MCF 10A (cell line): ENCODE results near the gene FAM219A. TPM values are rescaled to one million over a fixed set of nuclear protein-coding genes. Genes with fewer than 3 reads are reported as not detected.

Source experiments
- BruUV-seq: library from RNA; stranded (reverse); fragments of 400-500 nt; replicated peaks from 2 replicates; lab custom pipeline; 2021; lab: Mats Ljungman, UMichigan
- CTCF ChIA-PET: fragments of 300-600 bp; sonication (Branson Sonifier 250); formaldehyde crosslinking; extraction: SDS; loops from one replicate; lab custom pipeline; 2021; ENCODE audit warnings: antibody characterized with exemption, inconsistent platforms; lab: Yijun Ruan, JAX
- POLR2A ChIA-PET: fragments of 300-600, 350-650 bp; sonication (Branson Sonifier 250); formaldehyde crosslinking; extraction: SDS; loops from one replicate; lab custom pipeline; 2020; ENCODE audit warnings: antibody characterized with exemption, inconsistent platforms; lab: Yijun Ruan, JAX
- DNase-seq: peaks from one replicate; pipeline ENCODE4 v3.0.0-alpha.2; 2018; ENCODE audit not compliant: unreplicated experiment
- H3K27ac Mint-ChIP-seq: one replicate; pipeline ENCODE4 v1.8.0; 2022; ENCODE audit warnings: mild to moderate bottlenecking, low read depth, mixed read lengths; ENCODE audit not compliant: unreplicated experiment
- H3K27me3 Mint-ChIP-seq: one replicate; pipeline ENCODE4 v1.8.0; 2022; ENCODE audit warnings: mixed read lengths; ENCODE audit not compliant: insufficient read depth, unreplicated experiment
- H3K36me3 Mint-ChIP-seq: one replicate; pipeline ENCODE4 v1.8.0; 2022; ENCODE audit warnings: mild to moderate bottlenecking, moderate library complexity, mixed read lengths; ENCODE audit not compliant: insufficient read depth, unreplicated experiment
- H3K4me1 Mint-ChIP-seq: one replicate; pipeline ENCODE4 v1.8.0; 2022; ENCODE audit warnings: mixed read lengths; ENCODE audit not compliant: insufficient read depth, unreplicated experiment
- H3K4me3 Mint-ChIP-seq: one replicate; pipeline ENCODE4 v1.8.0; 2022; ENCODE audit warnings: mild to moderate bottlenecking, moderate library complexity, mixed read lengths; ENCODE audit not compliant: unreplicated experiment
- H3K9me3 Mint-ChIP-seq: one replicate; pipeline ENCODE4 v1.8.0; 2022; ENCODE audit warnings: mixed read lengths; ENCODE audit not compliant: unreplicated experiment
- intact Hi-C: fragments of 100-400 bp; cut with micrococcal nuclease; formaldehyde crosslinking; loops from 2 replicates; pipeline ENCODE4 v1.14.1; 2022
- total RNA-seq: library from RNA; stranded (reverse); gene quantifications from 2 replicates; pipeline ENCODE4 v1.2.3, GENCODE V29; 2022
- TF ChIP-seq, protein P1 (sequence below): fragments of 200-600 bp; IDR thresholded peaks from one replicate; pipeline ENCODE4 v1.8.0; 2022; ENCODE audit warnings: antibody characterized with exemption, mild to moderate bottlenecking; ENCODE audit not compliant: unreplicated experiment

Gene FAM219A
- total RNA-seq, 1 experiment from 2014 or later: 19.3 TPM

DNA sequence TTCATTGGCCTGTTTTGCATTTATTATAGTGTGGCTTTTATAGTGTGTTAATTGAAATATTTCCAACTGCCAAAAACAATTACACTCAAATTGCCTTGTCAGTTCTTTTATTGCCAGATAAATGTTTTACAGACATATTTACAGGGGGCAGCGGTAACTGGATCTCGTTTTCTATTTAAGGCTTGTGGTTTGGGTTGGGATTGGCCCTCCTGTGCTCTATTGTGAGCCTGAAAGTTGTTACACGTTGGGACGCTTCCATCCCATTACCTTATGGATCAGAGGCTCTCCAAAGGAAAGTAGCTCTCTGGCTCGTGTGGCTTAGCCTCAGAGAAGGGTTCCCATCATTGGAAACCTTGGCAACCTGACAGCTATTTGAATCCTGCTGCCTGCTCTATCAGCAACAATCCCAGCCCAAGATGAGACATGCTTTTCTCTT, 21.1 kb upstream of the FAM219A start:
- TF ChIP-seq, protein P1, sequence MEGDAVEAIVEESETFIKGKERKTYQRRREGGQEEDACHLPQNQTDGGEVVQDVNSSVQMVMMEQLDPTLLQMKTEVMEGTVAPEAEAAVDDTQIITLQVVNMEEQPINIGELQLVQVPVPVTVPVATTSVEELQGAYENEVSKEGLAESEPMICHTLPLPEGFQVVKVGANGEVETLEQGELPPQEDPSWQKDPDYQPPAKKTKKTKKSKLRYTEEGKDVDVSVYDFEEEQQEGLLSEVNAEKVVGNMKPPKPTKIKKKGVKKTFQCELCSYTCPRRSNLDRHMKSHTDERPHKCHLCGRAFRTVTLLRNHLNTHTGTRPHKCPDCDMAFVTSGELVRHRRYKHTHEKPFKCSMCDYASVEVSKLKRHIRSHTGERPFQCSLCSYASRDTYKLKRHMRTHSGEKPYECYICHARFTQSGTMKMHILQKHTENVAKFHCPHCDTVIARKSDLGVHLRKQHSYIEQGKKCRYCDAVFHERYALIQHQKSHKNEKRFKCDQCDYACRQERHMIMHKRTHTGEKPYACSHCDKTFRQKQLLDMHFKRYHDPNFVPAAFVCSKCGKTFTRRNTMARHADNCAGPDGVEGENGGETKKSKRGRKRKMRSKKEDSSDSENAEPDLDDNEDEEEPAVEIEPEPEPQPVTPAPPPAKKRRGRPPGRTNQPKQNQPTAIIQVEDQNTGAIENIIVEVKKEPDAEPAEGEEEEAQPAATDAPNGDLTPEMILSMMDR: no peak
- intact Hi-C loops: no loop called here
- Mint-ChIP-seq H3K4me3 (no peak overlapping the region), H3K27me3 (peaks cover 52% of the 10 kb centered on the region), H3K27ac (no peak overlapping the region), H3K36me3 (no peaks in the 10 kb centered on the region), H3K9me3 (no peaks in the 10 kb centered on the region), H3K4me1 (no peaks in the 10 kb centered on the region)
- BruUV-seq: no TSS peak
- DNase-seq: no peak
- ChIA-PET CTCF (interaction anchor here (0.7 to 0.9 kb wide), 2 partner anchors 22 to 100 kb away, joined by 3 to 4 read pairs; no protein-coding TSS in a partner anchor), POLR2A (no interaction called here)

DNA sequence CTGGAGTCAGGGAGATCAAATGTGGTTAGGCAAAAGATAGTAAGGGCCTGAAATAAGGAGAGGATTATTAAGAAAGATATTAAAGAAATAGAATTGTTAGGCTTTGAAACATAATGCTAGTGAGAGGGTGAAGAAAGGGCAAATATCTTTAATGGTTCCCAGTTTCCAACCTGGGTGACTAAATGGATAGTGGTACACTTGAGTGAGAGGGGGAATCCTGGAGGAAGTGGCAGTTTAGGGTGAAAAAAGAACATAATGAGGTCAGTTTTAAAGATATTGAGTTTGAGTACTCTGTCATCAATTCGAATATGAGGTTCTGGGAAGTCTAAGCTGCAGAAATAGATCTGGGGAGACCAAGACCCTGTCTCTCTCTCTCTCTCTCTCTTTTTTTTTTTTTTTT, 19.2 kb upstream of the FAM219A start:
- H3K27me3 Mint-ChIP-seq: peaks cover 52% of the 10 kb centered on the region
- CTCF ChIA-PET: interaction anchor here (0.6 to 0.9 kb wide), 2 partner anchors 41 to 121 kb away, joined by 3 read pairs; no protein-coding TSS in a partner anchor
- no peaks in the 10 kb centered on the region for H3K4me1 Mint-ChIP-seq
- TF ChIP-seq, protein P1: no peak
- no peak overlapping the region for H3K4me3 Mint-ChIP-seq
- DNase-seq: no peak
- no peaks in the 10 kb centered on the region for H3K9me3 Mint-ChIP-seq
- intact Hi-C loops: no loop called here
- POLR2A ChIA-PET: no interaction called here
- no peaks in the 10 kb centered on the region for H3K36me3 Mint-ChIP-seq
- no TSS peak for BruUV-seq
- H3K27ac Mint-ChIP-seq: no peak overlapping the region

DNA sequence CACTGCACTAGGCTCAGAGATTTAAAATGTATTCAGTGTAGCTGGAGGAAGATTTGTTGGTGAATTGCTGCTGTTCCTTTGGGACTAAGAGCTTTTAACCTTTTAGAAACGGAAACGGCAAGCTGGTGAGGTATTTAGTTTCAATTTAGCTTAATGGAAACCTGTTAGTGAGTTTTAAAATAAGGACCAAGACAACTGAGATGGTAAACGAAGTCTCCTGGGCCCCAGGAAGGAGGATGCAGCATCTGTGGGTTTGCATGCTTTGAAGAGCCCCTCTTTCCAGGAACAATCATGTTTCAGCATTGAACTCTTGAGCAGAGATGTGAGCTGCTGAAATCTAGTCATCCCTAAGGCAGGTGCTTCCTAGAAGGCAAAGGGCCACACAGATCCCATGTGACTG, 16.7 kb upstream of the FAM219A start:
- H3K9me3 Mint-ChIP-seq: no peaks in the 10 kb centered on the region
- TF ChIP-seq, protein P1: no peak
- no peak overlapping the region for H3K27ac Mint-ChIP-seq
- no peak for DNase-seq
- H3K27me3 Mint-ChIP-seq: peaks cover 52% of the 10 kb centered on the region
- no peaks in the 10 kb centered on the region for H3K4me1 Mint-ChIP-seq
- H3K4me3 Mint-ChIP-seq: no peak overlapping the region
- H3K36me3 Mint-ChIP-seq: no peaks in the 10 kb centered on the region
- intact Hi-C loops: no loop called here
- BruUV-seq: no TSS peak
- POLR2A ChIA-PET: no interaction called here
- CTCF ChIA-PET: interaction anchor here (0.8 to 1.2 kb wide), 3 partner anchors 19 to 26 kb away, joined by 3 to 5 read pairs (median 4); no protein-coding TSS in a partner anchor

DNA sequence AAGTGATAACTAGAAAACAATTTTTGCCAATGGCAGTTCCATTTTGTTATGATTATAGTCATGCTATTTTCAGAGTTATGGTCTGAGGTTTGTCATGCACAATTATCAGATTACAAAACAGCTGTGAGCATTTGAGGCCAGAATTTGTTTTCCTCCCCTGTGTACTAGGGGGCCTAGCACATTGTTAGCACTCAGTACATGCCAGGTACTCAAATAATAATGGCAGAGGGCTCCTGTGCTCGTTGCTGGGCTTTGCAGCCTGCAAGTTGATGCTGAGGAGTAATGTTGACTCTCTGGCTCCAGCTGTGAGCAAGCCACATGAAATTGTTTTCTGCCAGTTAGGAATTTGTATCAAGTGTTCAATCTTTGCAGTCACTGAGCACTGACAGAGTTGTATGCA, 7.1 kb upstream of the FAM219A start:
- Mint-ChIP-seq H3K27ac (no peak overlapping the region), H3K4me3 (no peak overlapping the region), H3K27me3 (peaks cover 15% of the 10 kb centered on the region), H3K36me3 (no peaks in the 10 kb centered on the region), H3K9me3 (no peaks in the 10 kb centered on the region), H3K4me1 (peaks cover 7% of the 10 kb centered on the region)
- BruUV-seq: no TSS peak
- DNase-seq: no peak
- ChIA-PET CTCF (interaction anchor here (0.5 to 2.4 kb wide), 5 partner anchors 35 to 285 kb away, joined by 3 to 7 read pairs (median 5); no protein-coding TSS in a partner anchor), POLR2A (interaction anchor here (1.0 kb wide), 1 partner anchor 9 kb away, joined by 4 read pairs; no protein-coding TSS in a partner anchor)
- TF ChIP-seq, protein P1: no peak
- intact Hi-C loops: no loop called here
